ENCODE measurements around the gene CLNK. TPM values are rescaled to one million over a fixed set of nuclear protein-coding genes. Genes with fewer than 3 reads are reported as not detected.

The CLNK gene
- total and polyA plus RNA-seq, 4 donors, result 0.04 to 0.57 (median 0.14) TPM; not detected in 1

DNA sequence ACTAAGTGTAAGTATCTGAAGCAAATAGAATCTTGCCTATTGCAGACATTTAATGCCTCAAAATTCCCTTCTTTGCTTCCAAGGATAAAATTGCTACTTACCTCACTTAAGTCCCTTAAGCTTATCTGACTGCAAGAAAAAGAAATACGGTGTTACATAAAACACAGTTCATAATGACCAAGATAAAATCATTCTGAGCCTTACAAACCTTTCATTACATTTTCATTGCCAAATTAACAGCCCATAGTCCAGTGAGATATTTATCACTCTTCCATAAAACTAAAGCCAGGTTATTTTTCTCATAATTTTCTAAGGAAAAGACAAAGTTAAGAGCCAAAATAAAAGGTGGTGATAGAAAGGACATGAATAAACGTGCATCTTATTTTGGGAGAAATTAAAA, 152.4 kb downstream of the CLNK start:
- no peaks in the 10 kb centered on the region for H3K4me1 ChIP-seq (ENCODE audit: control insufficient read depth in 5 of 5, insufficient read depth in 5 of 5, low read length in 5 of 5)
- no peak overlapping the region for H3K9ac ChIP-seq (ENCODE audit: insufficient read depth in 1 of 2, low read length in 2 of 2)
- WGBS, 2 donors, result 65 to 81% methylated on average over 2 of the region's 2 CpGs
- H3K4me3 ChIP-seq, result no peak overlapping the region
- DNase-seq (no peak), ATAC-seq (ENCODE audit: insufficient read depth, low FRiP score) (no peak)
- no peak for TF ChIP-seq CTCF (IDR thresholded peaks at IDR 0.05; ENCODE audit: control extremely low read depth, extremely low read depth)
- peaks cover 0 to 2% (median 0%) of the 10 kb centered on the region in 4 donors for H3K9me3 ChIP-seq (ENCODE audit: control insufficient read depth in 4 of 4, insufficient read depth in 3 of 4, low read length in 3 of 4)
- H3K36me3 ChIP-seq (ENCODE audit: control insufficient read depth in 4 of 4, insufficient read depth in 4 of 4, low read length in 4 of 4), result no peaks in the 10 kb centered on the region
- no peak overlapping the region for H3K27ac ChIP-seq (ENCODE audit: low read depth in 1 of 2, low read length in 1 of 2)
- no peaks in the 10 kb centered on the region for H3K27me3 ChIP-seq (ENCODE audit: control insufficient read depth in 3 of 3, insufficient read depth in 3 of 3, low read length in 2 of 3)

- no peaks in the 10 kb centered on the region for H3K27me3 ChIP-seq (ENCODE audit: control insufficient read depth in 3 of 3, insufficient read depth in 3 of 3, low read length in 2 of 3)
- ATAC-seq (ENCODE audit: insufficient read depth, low FRiP score) (no peak), DNase-seq (peak in 1 of 3 donors; percentile 17)
- H3K27ac ChIP-seq (ENCODE audit: low read depth in 1 of 2, low read length in 1 of 2), result peak overlapping the region in 1 of 2 donors; percentile 48
- no peak overlapping the region for H3K9ac ChIP-seq (ENCODE audit: insufficient read depth in 1 of 2, low read length in 2 of 2)
- no peaks in the 10 kb centered on the region for H3K36me3 ChIP-seq (ENCODE audit: control insufficient read depth in 4 of 4, insufficient read depth in 4 of 4, low read length in 4 of 4)
- no peak for TF ChIP-seq CTCF (IDR thresholded peaks at IDR 0.05; ENCODE audit: control extremely low read depth, extremely low read depth)
- no peaks in the 10 kb centered on the region for H3K4me1 ChIP-seq (ENCODE audit: control insufficient read depth in 5 of 5, insufficient read depth in 5 of 5, low read length in 5 of 5)
- WGBS, 2 donors, result 57 to 72% methylated on average over 11 of the region's 11 CpGs
- no peaks in the 10 kb centered on the region for H3K9me3 ChIP-seq (ENCODE audit: control insufficient read depth in 4 of 4, insufficient read depth in 3 of 4, low read length in 3 of 4)
- H3K4me3 ChIP-seq, result no peak overlapping the region
Observed at GRCh38 chr4:10530137-10530786, 154.3 kb downstream of the CLNK start.

GRCh38 chr4:10529291-10530136, 155.1 kb downstream of the CLNK start:
- no peaks in the 10 kb centered on the region for H3K9me3 ChIP-seq (ENCODE audit: control insufficient read depth in 4 of 4, insufficient read depth in 3 of 4, low read length in 3 of 4)
- H3K4me1 ChIP-seq (ENCODE audit: control insufficient read depth in 5 of 5, insufficient read depth in 5 of 5, low read length in 5 of 5), result no peaks in the 10 kb centered on the region
- WGBS, 2 donors, result 71 to 88% methylated on average over 2 of the region's 2 CpGs
- H3K36me3 ChIP-seq (ENCODE audit: control insufficient read depth in 4 of 4, insufficient read depth in 4 of 4, low read length in 4 of 4), result no peaks in the 10 kb centered on the region
- H3K27me3 ChIP-seq (ENCODE audit: control insufficient read depth in 3 of 3, insufficient read depth in 3 of 3, low read length in 2 of 3), result no peaks in the 10 kb centered on the region
- DNase-seq, result no peak
- TF ChIP-seq CTCF (IDR thresholded peaks at IDR 0.05; ENCODE audit: control extremely low read depth, extremely low read depth), result no peak
- H3K27ac ChIP-seq (ENCODE audit: low read depth in 1 of 2, low read length in 1 of 2), result peak overlapping the region in 1 of 2 donors; percentile 48
- H3K9ac ChIP-seq (ENCODE audit: insufficient read depth in 1 of 2, low read length in 2 of 2), result no peak overlapping the region
- no peak overlapping the region for H3K4me3 ChIP-seq
- no peak for ATAC-seq (ENCODE audit: insufficient read depth, low FRiP score)
